Loucy (cell line): ENCODE results near the gene TSSC4.

ENCODE experiments used
- EZH2phosphoT487 ChIP-seq: fragments of 200-600 bp; IDR thresholded peaks from 2 replicates; pipeline ENCODE4 v1.6.1; 2018; ENCODE audit warnings: antibody characterized with exemption, mild to moderate bottlenecking, moderate library complexity, borderline replicate concordance
- TF ChIP-seq, protein P1 (sequence below): fragments of 200-600 bp; sonication (generic); conservative IDR thresholded peaks from 2 replicates; pipeline ENCODE4 v1.5.1; 2014; ENCODE audit warnings: mild to moderate bottlenecking, antibody characterized with exemption, low read length

DNA sequence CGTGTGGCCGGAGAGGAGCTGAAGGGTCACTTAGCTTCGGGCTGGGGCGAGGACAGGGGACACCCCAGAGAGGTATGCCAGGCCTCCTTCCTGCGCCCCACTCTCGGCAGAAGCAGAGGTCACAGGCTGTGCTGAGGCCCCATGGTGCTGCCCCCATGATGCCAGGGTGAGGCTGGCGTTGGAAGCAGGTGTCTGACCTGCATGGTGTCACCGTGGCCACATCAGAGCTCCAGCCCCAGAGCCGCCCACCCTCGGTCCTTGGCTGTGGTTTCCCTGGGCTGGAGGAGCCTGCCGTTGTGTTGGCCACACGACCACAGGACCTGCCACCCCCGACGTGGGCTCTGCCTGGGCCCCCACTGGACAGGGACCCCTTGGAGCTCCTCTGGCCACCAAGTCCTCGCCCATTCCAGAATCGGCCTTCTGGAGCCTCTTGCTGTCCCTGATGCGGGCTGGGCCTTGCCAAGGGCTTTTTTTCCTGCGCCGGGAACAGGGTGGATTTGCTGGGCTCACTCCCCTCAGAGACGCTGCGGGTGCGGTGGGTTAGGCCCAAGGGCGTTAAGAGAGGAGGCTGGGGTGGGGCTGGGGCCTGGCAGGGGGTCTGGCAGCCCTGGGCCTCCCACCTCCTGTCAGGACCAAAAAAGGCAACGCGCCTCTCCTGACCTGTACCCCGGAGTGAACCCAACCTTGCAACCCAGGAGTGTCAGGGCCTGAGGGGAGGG lies 8.2 kb upstream of the TSSC4 start:
- TF ChIP-seq, protein P1, sequence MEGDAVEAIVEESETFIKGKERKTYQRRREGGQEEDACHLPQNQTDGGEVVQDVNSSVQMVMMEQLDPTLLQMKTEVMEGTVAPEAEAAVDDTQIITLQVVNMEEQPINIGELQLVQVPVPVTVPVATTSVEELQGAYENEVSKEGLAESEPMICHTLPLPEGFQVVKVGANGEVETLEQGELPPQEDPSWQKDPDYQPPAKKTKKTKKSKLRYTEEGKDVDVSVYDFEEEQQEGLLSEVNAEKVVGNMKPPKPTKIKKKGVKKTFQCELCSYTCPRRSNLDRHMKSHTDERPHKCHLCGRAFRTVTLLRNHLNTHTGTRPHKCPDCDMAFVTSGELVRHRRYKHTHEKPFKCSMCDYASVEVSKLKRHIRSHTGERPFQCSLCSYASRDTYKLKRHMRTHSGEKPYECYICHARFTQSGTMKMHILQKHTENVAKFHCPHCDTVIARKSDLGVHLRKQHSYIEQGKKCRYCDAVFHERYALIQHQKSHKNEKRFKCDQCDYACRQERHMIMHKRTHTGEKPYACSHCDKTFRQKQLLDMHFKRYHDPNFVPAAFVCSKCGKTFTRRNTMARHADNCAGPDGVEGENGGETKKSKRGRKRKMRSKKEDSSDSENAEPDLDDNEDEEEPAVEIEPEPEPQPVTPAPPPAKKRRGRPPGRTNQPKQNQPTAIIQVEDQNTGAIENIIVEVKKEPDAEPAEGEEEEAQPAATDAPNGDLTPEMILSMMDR = no peak
- TF ChIP-seq EZH2phosphoT487 = no peak
